Right hindlimb (tissue), 1 donor: Measurements from ENCODE around the gene XRCC4.
A peak's percentile ranks its signal among the peaks of the same experiment; 100 is the strongest.
"Not testable (repeated sequence)": the region's sequence is repeated elsewhere in the genome, so short reads cannot be mapped to it uniquely, and the experiment has no call there.

Experiments used
- DNase-seq: peaks from one replicate; pipeline ENCODE4 v3.0.0-alpha.2; 2018

Gene XRCC4

DNA sequence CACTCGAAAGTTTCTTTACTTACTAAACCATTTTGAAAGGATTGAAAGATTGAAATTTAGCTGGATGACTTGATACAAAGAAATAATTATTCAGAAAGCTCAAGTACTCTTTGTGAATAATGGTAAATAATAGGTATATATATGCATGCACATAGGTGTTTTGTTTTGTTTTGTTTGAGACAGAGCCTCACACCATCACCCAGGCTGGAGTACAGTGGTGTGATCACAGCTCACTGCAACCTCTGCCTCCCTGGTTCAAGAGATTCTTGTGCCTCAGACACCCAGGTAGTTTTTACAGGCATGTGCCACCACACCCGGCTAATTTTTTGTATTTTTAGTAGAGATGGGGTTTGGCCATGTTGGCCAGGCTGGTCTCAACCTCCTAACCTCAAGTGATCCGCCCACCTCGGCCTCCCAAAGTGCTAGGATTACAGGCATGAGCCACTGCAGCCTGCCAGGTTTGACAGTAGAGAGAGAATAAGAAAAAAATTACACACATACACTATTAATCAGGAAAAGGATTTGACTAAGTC, 278.2 kb downstream of the XRCC4 start:
- DNase-seq = not testable (repeated sequence)

DNA sequence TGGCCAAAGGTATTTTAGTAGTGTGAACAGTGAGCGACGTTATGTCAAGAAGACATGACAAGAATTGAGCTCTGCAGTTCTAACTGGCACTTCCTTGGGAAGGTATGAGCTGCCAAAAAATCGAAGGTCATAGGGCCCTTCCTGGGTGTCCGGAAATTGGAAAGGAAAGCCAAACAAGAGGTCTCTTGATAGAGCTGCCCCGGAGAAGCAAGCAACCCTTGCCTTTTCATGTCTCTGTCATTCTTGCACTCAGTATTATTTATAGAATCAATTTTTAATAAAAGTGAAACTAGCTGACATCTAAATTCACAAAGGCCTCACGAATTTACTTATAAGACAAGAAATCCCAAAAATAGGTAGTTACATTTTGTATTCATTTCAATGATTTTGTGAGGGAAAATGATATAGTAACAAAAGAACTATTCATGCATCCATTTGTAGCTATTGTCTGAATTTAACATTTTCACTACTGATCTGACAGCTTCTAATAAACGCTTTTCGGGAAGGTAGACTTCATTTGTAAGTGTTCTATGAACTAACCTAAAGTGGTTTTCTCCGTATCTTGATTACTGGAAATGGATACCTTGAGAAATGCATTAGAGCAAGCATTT, 280.4 kb downstream of the XRCC4 start:
- DNase-seq = no peak

DNA sequence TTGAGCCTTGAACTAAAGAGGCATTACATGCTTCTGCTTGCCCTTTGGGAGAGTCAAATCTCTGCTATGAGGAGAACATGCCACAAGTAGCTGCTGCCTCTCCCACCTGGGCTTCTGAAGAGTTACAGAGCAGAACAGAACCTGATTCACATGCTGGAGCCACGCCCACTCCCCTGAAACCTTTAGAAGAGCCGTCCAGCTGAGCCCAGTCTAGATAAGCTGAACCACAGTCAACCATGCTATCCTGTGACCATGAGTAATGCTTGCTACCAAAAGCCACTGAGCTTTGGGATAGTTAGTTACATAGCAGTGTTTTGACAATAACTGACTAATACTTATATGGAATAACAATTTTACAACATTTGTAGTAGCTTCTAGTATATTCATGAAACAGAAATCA, 283.2 kb downstream of the XRCC4 start:
- DNase-seq = no peak

DNA sequence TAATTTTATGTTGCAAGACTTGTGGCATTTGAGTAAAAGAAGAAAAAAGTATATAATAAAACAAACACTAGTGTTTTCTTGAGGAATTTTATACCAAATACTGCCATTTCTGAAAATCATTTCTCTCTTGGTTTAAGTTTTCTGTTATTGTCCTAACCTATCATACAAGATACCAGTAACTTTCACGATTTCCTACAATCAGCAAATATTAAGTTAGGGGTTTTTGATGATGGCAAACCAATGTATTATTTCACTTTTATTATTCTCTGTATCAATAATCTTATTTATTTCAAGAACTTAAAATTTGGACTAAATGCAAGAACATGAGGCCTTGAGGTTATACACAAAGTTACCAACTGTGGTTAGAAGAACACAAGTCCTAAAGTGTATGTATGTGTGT, 285.2 kb downstream of the XRCC4 start:
- DNase-seq = no peak

DNA sequence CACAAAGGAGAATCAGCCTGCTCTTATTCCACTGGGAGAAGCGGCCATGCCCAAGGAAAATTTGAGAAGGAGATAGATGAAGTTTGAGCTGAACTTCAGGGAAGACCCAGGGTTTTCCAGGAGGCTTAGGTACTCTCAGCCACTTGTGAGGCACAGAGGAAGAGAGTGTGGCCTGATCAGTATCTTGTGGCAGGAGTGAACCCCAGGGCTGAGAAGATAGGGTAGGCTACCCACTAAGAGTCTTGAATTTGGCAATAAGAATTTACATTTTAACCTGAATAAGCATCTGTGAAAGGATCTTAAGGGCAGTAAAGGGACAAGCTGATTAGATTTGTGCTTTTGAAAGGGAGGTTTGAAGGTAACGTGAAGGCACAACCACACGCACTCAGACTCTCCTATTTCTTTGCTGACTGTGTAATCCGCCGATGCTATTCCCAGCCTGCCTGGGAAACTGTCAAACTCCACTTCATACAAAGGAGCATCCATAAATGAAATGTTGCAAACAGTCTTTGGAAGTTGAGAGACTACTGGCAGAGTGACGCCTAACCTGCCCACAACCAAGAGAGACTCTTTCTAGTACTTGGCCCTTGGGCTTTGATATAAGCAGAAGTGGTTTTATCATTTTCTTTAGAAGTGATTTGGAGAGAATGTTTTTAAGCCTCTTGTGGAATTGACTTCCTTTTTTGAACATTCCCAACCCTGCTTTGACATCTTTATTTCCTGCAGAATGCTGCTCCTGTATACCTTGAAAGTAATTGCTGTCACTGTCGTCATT, 286.0 kb downstream of the XRCC4 start:
- no peak for DNase-seq

DNA sequence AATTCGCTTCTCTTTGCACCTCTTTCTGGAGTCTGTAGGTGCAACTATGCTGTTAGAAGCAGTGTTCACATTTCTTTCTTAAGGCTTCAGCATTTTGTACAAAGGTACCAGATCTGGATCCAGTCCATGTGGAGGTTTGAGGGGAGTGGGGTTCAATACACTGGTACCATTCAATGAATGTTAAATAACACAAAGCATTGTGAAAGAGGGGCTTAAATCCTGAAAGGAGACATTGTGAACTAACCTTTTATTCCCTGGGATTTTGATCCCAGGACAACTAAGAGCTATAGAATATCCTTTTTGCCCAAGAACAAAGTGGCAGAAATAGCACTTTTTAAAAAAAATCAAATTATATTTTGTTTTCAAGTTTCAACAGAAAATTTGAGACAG, 286.5 kb downstream of the XRCC4 start:
- no peak for DNase-seq

DNA sequence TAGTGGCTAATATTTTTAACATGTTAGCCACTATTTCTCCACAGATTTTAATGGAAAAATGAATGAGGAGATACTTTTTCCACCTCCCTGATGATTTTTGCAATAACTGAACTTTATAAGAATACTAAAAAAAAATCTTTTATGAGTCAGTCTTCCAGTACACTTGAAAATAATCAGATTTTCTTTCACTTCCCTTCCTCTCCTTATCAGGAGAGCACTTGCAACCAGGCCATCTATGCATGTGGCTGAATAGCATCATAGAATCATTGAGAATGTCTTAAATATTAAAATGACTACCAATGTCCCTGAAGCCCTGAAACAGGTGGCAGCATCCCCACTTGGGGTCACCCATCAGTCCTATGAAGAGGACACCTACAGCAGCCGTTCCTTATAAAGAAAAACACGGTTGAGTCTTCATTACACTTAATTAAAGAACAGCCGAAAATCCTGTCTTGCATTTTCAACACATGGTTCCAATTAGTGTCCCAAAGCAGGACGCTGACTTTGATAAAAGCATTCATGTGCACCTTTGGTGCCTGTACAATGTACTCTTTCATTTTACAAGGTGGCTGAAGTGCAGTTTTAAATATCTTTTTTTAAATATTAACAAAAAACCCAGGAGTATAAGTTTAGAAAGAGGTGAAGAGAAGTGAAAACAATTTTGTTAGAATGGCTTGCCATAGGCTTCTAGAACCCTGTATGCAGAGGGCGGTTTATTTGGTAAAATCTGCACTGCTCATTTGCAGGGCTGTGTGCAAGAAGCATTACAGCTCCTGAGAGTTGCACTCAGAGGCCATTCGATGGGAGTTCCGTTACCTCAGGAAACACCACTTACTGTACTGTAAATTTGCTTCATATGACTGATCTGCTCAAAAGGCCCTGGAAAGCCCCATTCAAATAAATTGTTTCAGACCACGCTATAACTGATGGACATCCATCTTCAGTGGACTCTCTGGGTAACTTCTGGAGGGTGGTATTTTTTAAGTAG, 287.3 kb downstream of the XRCC4 start:
- DNase-seq = no peak

DNA sequence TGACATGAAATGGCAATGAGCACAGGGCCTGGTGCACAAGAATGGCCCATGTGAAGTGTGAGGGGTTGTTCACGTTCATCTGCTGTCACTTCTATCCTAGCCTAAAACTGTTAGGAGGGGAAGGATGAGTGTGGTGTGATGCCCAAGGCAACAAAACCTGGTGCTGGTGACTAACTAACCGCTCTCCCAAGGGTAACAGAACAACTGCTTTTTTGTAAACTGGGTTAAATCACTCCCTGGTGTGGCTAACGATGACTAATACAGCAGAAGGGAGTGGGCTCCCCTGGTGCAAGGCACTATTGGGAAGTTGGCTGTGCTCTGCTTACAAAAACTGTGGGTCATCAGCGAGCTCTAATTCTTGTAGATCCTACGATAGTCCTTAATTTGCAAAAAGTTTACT, 291.0 kb downstream of the XRCC4 start:
- no peak for DNase-seq

DNA sequence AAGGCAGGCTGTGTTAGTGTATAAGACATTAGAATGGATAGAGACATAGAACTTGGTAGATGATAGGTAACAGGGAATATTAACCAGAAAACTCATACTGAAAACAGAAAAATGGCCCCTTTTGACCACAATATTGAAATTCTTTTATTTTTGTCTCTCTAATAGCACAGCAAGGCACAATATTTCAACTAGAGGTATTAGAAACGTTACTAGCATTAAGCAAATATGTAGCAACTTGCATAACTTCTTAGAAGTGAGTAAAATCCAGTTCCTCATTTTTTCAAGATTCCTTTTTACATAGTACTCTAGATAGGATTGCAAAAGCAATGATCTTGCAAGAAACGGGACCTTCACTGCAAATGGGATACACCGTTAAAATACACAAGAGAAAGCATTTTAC, 291.5 kb downstream of the XRCC4 start:
- DNase-seq = no peak

DNA sequence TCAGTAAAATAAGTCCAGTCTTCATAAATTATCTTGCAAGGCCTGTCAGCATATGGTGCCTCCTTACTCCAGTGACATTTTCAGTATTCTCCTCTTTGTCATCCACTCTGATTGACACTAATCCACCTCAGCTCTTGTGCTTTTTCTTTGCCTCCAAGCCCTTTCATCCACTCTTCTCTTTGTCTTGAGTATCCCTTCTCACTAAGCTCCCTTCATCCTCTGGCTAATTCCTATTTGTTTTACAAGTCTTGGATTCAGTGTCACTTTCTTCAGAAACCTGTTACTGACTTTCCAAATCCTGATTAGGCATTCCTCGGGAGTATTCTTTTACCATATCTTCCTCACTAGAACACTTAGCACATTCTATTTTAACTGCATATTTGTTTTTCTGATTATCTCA, 293.6 kb downstream of the XRCC4 start:
- no peak for DNase-seq

DNA sequence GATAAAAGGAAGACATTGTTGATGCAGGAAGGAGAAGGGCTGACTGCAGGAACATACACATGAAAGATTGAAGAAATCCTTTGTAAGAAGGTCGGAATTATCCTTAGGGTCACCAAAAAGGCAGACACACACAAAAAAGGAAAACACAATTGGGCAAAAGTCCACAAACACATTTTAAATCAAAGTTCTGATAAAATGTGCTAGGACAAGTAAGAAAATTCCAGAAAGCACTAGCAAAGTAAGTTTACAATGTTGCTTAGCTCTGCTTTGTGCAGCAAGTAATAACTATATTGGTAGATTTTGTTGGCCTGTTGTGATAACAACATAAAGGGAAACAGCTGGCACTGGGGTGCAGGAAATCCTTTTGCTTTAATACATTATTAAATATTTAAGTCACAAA, 294.4 kb downstream of the XRCC4 start:
- no peak for DNase-seq

DNA sequence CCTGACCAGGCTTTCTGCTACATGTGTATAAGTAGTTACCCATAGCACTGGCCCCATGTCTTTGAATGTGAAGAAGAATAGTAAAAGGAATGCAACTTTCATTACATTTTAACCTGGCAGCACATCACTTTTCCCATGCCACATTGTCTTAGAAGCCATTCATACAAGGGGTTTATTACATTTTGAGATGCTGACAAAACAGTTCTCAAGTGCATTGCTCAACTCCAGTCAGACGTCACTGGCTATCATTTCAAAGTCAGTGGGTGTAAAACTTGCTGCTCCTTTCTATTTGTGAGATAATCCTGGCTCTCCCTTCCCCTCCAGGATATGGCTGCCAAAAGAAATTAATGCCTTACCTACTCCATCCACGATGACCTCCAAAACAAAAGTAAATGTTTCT, 297.2 kb downstream of the XRCC4 start:
- peak; percentile 34 for DNase-seq

DNA sequence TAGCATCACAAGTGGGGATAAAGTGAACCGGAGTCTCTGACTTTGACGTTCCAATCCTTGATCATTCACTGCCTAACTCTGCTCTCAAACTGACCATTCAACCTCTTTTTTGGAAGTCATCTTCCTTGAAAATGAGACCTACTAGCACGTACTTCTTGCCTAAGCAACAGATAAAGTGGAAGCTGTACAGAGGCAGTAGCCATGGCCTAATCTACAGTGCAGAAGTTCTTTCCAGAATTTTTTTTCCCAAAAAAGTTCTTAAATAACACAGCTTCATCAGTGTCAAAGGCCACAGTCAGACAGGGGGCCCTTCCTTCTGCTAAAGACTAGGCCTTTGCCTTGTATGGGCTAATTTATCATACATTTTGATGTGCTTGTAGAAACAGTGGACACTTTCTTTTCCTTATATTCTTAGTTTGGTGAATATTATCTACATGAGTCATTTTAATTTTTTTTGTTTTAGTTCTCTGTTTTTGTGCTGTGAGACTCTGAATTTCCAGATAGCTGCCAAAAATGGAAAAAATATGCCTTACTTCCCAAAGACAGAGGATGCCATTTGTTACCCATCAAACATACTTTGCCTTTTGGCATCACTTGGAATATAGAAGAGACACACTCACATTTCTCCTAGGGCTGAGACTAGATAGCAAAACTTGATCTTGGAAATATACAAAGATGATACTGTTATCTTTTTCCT, 297.9 kb downstream of the XRCC4 start:
- no peak for DNase-seq

DNA sequence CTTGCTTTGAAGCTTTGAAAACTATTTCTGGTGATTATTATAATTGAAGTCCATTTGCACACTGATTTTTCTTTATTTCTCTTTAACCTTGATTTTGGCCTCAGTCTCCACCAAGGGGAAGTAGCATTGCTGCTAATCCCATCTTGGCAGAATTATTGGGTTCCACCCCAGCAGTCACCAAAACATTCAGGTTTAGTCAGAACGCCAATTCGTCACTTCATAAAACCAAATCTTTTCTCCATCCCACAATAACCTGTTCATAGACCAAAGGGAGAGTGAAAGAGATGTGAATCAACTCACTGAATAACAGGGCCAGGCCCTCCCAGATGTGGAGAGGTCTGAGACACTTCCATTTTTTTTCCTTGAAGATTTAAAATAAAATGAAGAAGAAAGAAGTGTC, 299.1 kb downstream of the XRCC4 start:
- DNase-seq = no peak

DNA sequence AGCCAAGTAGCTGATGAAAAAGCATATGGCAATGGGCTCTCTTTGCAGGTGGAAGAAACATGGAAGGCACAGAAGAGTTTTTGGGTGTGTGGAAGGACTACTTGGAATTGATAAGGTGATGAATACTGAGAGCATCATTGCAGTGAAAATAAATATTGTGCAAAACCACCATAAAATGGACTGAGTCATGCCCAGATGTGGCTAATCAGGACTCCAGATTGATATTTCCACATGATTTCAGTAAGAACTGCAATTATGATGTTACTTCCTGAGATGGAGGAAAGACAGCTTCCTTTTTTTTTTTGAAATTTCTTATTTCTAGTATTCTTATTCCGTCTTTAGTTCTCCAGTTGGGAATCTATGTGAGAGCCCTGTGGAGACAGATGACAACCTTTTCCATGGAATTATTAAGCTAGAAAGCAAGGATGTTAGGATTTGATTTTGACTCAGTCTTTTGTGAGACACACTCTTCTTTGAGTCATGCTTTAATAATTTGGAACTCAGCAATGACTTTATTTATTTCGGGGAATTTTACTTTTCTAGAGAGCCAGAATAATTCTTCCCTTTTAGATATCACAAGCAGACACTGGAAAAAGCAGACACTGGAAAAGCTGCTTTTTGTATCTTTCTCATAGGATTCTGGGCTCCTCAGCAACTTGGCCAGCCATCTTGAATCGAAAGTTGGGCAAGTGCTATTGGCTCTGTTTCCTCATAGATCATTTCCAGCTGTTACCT, 300.0 kb downstream of the XRCC4 start:
- no peak for DNase-seq

DNA sequence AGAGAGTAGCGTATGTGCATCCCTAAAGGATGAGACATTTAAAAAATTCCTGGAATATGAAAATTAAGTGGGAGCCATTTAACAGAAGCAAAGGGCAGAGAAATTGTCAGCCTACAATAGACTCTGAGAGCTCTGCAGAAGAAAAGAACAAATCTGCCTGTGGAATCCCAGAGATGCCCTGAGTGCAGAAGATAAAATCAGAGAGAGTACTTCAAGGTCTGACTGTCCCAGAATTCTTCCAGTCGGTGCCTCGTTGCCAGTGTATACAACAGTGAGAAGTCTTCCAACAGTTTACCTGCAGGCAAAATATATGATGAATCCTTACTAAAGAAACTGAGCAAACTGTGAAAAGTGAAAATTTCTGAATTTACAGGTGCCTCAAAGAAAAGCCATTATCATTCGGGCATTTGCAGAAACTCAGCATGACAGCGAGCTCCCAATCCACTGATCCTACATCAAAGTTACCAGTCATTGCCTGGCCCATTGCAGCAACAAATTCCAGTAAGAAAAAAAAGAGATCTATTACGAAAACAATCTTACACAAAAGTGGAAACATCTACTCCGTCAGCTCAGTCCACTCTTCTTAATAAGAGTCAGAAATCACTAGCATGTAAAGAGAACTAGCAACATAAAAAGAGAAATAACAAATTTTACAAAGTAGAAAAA, 301.4 kb downstream of the XRCC4 start:
- no peak for DNase-seq

DNA sequence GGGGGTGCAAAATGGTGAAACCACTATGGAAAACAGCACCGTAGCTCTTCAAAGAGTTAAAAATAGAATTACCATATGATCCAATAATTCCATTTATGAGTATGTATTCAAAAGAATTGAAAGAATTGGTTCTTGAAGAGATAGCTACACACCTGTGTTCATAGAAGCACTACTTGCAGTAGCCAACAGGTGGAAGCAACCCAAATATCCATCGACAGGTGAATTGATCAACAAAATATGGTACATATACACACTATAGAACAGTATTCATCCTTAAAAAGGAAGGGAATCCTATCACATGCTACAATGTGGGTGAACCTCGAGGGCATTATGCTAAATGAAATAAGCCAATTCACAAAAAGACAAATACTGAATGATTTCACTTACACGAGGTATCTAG, 308.5 kb downstream of the XRCC4 start:
- DNase-seq = no peak

DNA sequence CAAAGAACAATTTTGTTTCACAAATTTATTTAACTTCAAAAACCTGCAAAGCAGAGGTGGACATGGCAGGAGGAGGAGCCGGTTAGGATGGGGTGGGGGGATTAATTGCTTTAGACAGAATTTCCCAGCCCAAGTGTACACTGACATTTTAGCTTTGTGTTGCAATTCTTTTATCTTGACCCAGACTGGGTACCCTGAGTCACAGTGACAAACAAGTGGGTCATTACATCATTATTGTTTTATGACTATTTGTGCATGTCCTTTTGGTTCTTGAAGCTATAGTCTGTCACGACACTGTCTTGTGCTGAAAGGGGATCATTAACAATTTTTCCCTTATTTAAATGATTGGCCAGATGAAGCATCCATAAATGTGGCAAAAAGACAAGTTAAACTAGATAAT, 309.7 kb downstream of the XRCC4 start:
- no peak for DNase-seq

DNA sequence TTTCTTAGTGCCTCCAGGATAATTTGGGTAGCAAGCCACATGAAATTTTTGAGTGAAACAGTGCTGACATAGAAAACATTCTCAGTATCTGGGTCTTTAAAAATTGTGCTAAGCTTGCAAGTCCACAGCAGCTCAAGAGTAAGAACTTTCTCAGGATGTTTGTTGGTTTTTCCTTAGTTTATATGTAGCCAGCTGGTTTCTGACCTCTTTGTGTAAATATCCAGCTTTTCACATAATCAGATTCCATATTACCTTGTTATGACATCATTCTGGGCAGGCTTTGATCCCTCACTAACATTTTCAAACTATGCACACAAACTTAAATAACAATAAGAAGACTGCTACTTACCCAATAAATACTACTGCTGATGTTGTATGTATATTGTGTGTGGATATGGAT, 311.3 kb downstream of the XRCC4 start:
- no peak for DNase-seq

DNA sequence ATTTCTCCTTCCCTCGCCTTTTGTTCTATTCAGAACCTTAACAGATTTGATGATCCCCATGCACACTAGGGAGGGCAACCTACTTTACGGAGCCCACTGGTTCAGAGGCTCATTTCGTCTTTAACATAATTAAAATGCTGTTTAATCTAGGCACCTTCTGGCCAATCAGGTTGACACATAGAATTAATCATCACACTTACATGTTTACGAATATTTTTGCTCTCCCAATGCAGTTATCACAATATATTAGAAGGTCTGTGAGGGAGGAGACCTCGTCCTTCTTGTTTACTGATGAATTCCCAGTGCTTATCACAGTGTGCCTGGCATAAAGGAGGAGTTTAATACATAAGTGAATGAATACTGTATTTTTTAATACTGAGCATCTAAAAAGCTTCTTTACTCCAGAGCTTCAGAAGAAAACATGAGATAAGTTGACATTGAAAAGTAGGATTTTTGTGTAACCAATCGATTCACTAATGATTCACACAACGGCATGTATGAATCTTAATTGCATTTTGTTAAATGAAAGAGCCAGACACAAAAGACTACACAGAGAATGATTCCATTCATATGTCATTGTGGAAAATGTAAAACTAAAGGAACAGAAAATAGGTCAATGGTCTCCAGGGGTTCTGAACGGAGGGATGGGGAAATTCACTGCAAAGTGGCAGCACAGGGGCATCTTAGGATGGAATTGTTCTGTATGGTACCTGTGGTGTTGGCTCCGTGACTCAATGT, 315.6 kb downstream of the XRCC4 start:
- DNase-seq = no peak

DNA sequence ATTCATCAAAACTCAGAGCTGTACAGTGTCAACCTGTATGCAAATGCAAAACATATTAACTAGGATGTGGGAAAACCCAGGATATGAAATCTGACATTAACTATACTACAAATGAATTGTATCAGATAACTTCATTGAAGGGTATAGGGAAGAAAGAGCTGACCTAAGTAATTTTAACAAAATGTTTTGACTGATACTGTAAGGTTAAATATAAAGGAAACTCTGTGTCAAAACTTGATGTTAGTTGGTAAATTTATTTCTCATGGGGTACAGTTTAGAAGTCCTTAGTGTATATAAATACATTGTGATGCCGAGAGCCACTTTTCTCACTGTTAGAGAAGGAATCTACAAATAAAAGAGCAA, 316.1 kb downstream of the XRCC4 start:
- DNase-seq = no peak
